C4-2B (cell line): ENCODE data around the gene TKTL2.

Source experiments
- H3K27ac ChIP-seq: fragments of 450-650 bp; 2 replicates; pipeline ENCODE4 v1.5.1; 2017
- ZFX ChIP-seq: fragments of 450-650 bp; IDR thresholded peaks from 2 replicates; pipeline ENCODE4 v1.6.1; 2017
- TF ChIP-seq, protein P1 (sequence below): fragments of 450-650 bp; conservative IDR thresholded peaks from 2 replicates; pipeline ENCODE4 v1.5.1; 2017; ENCODE audit warnings: mild to moderate bottlenecking

Gene TKTL2

GRCh38 chr4:163473576-163473975 lies at the start of gene TKTL2:
Gene TKTL2 (minus strand): TSS chr4:163473754. CDS start chr4:163473734, 20 bp downstream.
- H3K27ac ChIP-seq = no peak within 1 kb of the TSS
- TF ChIP-seq, protein P1, sequence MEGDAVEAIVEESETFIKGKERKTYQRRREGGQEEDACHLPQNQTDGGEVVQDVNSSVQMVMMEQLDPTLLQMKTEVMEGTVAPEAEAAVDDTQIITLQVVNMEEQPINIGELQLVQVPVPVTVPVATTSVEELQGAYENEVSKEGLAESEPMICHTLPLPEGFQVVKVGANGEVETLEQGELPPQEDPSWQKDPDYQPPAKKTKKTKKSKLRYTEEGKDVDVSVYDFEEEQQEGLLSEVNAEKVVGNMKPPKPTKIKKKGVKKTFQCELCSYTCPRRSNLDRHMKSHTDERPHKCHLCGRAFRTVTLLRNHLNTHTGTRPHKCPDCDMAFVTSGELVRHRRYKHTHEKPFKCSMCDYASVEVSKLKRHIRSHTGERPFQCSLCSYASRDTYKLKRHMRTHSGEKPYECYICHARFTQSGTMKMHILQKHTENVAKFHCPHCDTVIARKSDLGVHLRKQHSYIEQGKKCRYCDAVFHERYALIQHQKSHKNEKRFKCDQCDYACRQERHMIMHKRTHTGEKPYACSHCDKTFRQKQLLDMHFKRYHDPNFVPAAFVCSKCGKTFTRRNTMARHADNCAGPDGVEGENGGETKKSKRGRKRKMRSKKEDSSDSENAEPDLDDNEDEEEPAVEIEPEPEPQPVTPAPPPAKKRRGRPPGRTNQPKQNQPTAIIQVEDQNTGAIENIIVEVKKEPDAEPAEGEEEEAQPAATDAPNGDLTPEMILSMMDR = no peak
- TF ChIP-seq ZFX = no peak

DNA sequence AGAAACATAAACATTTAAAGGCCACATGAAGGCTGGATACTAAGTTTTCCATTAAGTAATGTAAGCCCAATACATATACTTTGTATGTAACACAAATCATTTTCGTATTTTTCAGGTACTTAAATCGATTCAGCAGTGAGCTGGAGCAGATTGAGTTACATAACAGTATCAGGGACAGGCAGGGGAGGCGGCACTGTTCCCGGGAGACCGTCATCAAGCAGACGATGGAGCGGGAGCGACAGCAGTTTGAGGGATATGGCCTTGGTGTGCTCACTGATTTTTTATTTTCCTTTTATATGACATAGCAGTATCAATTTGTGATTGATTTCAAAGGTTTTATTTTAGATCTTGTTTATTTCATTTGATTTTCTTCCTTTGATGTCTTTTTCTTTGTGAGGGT lies 41.6 kb upstream of the TKTL2 start:
- H3K27ac ChIP-seq = no peak overlapping the region
- TF ChIP-seq, protein P1 = no peak
- no peak for TF ChIP-seq ZFX

- TF ChIP-seq, protein P1 = no peak
- no peak for TF ChIP-seq ZFX
- H3K27ac ChIP-seq = no peak overlapping the region
Observed at GRCh38 chr4:163505374-163505773, 31.8 kb upstream of the TKTL2 start.

DNA sequence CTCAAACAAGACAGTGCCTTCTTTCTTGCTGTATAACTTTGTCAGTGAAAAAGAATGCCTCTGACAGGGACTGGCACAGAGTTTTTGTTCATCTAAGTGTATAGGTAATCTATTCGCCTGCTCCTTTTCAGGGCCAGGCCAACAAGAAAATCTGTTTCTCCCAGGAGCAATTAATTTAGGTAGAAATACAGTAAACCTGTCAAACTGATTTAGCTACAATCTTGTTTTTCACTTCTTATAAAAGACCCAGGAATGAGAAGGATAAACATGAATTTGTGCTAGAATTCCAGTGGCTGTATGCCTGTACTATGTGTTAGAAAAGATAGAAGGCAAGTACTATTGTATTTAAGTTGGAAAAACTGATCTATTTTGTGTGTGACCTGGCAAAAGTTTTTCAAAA lies 27.0 kb upstream of the TKTL2 start:
- H3K27ac ChIP-seq = no peak overlapping the region
- no peak for TF ChIP-seq ZFX
- TF ChIP-seq, protein P1 = no peak

DNA sequence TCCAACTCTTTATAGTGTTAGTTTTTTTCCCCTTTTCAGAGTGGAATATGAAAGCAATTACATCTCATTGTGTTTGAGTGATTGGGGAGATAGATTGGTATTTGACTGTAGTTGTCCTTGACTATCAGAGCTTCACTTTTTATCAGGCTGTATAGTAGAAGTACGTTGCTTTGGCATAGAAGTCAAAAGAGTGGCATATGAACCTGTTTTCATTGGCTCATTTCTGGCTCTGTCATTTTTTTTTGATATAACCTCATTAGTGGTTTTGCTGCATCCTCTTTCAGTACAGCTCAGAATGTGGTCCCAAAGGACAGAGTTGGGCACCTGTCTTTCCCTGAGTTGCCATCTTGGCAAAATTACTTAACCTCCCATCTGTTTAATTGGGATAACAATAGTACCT lies 22.3 kb upstream of the TKTL2 start:
- TF ChIP-seq, protein P1 = no peak
- no peak for TF ChIP-seq ZFX

GRCh38 chr4:163494360-163495241 lies 21.0 kb upstream of the TKTL2 start, which contains the start of gene TMA16:
Gene TMA16 (plus strand): TSS chr4:163494690. CDS start chr4:163494802, 112 bp downstream.
- peak within 1 kb of the TSS; percentile 79 for H3K27ac ChIP-seq
- TF ChIP-seq ZFX = peak; percentile 63
- TF ChIP-seq, protein P1 = no peak

More for the DNA sequence above, 22.3 kb upstream of the TKTL2 start:
- H3K27ac ChIP-seq = no peak overlapping the region

DNA sequence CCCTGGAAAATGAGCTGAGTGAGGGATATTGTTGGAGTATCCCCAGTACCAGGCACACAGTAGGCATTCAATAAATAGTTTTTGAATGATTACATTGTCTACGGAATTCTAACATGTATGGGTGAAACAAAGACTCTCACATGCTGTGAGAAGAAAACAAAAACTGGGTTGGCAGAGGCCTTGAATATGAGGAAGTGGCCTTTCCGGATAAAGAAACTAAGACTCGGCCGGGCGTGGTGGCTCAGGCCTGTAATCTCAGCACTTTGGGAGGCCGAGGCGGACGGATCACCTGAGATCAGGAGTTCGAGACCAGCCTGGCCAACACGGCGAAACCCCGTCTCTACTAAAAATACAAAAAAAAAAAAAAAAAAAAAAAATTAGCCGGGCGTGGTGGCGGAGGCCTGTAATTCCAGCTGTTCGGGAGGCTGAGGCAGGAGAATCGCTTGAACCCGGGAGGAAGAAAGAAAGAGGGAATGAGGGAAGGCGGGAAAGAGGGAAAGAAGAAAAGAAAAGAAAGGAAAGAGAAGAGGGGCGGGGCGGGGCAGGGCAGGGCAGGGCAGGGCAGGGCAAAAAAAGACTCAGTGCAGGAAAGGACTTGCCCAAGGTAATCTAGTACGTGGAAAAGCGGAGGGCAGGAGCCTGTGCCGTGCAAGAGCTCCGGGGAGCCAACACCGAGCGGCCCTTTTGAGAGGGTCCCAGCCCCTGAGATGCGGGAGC lies 20.2 kb upstream of the TKTL2 start:
- H3K27ac ChIP-seq = peak overlapping the region; percentile 79
- TF ChIP-seq, protein P1 = no peak
- TF ChIP-seq ZFX = peak; percentile 18; the same call in 1 of the 2 replicates
